ENCODE measurements around the gene ZNF722.
A peak's percentile ranks its signal among the peaks of the same experiment; 100 is the strongest.
"Not testable (repeated sequence)": the region's sequence is repeated elsewhere in the genome, so short reads cannot be mapped to it uniquely, and the experiment has no call there.

Gene ZNF722

GRCh38 chr7:63998549-63998948 lies at the start of gene ZNF722:
Gene ZNF722 (plus strand): TSS chr7:63998849. CDS start chr7:63998962, 113 bp downstream.
- no peak for DNase-seq

GRCh38 chr7:63953181-63953580 lies 45.5 kb upstream of the ZNF722 start:
- no peak for DNase-seq

- no peak for DNase-seq
These were observed 30.0 kb upstream of the ZNF722 start for GRCh38 chr7:63968629-63969028.

GRCh38 chr7:64015496-64015895 lies 16.8 kb downstream of the ZNF722 start:
- DNase-seq: not testable (repeated sequence)

GRCh38 chr7:64035388-64035787 lies 36.7 kb downstream of the ZNF722 start:
- DNase-seq: no peak

GRCh38 chr7:64037095-64037494 lies 38.4 kb downstream of the ZNF722 start:
- no peak for DNase-seq

GRCh38 chr7:64045301-64046040 lies 46.8 kb downstream of the ZNF722 start, which contains the start of gene ZNF727:
Gene ZNF727 (plus strand): TSS chr7:64045434. CDS start chr7:64045622, 188 bp downstream.
- peak; percentile 21 to 83 (median 70) for DNase-seq

- no peak for DNase-seq
These were observed 47.4 kb downstream of the ZNF722 start for GRCh38 chr7:64046041-64046389.
